ENCODE results near the gene PPP4R1.

The PPP4R1 gene

GRCh38 chr18:9526458-9526857, 87.9 kb downstream of the PPP4R1 start:
- Histone ChIP-seq H3K27me3 (replicated peaks; ENCODE audit: control insufficient read depth, insufficient read depth, low read length) (no peaks in the 10 kb centered on the region), H3K36me3 (ENCODE audit: control insufficient read depth, insufficient read depth, low read length) (peaks cover 5% of the 10 kb centered on the region), H3K4me3 (replicated peaks; ENCODE audit: low read depth, low read length) (no peak overlapping the region)
- DNase-seq (ENCODE audit: extremely low read depth, insufficient read length) = no peak
- no peak for TF ChIP-seq CTCF (IDR thresholded peaks at IDR 0.05; ENCODE audit: insufficient read depth, low read length, poor library complexity, severe bottlenecking)

- no peak for DNase-seq (ENCODE audit: extremely low read depth, insufficient read length)
Measured at GRCh38 chr18:9522952-9523351, 91.4 kb downstream of the PPP4R1 start.

GRCh38 chr18:9521770-9522169, 92.6 kb downstream of the PPP4R1 start:
- Histone ChIP-seq H3K4me3 (replicated peaks; ENCODE audit: low read depth, low read length) (no peak overlapping the region), H3K27me3 (replicated peaks; ENCODE audit: control insufficient read depth, insufficient read depth, low read length) (no peaks in the 10 kb centered on the region), H3K36me3 (ENCODE audit: control insufficient read depth, insufficient read depth, low read length) (peaks cover 3% of the 10 kb centered on the region)
- no peak for TF ChIP-seq CTCF (IDR thresholded peaks at IDR 0.05; ENCODE audit: insufficient read depth, low read length, poor library complexity, severe bottlenecking)
- DNase-seq (ENCODE audit: extremely low read depth, insufficient read length) = no peak

More at GRCh38 chr18:9522952-9523351, 91.4 kb downstream of the PPP4R1 start:
- no peak overlapping the region for H3K4me3 ChIP-seq (replicated peaks; ENCODE audit: low read depth, low read length)
- peaks cover 3% of the 10 kb centered on the region for H3K36me3 ChIP-seq (ENCODE audit: control insufficient read depth, insufficient read depth, low read length)
- H3K27me3 ChIP-seq (replicated peaks; ENCODE audit: control insufficient read depth, insufficient read depth, low read length) = no peaks in the 10 kb centered on the region
- TF ChIP-seq CTCF (IDR thresholded peaks at IDR 0.05; ENCODE audit: insufficient read depth, low read length, poor library complexity, severe bottlenecking) = no peak

- Histone ChIP-seq H3K36me3 (ENCODE audit: control insufficient read depth, insufficient read depth, low read length) (peaks cover 3% of the 10 kb centered on the region), H3K27me3 (replicated peaks; ENCODE audit: control insufficient read depth, insufficient read depth, low read length) (no peaks in the 10 kb centered on the region), H3K4me3 (replicated peaks; ENCODE audit: low read depth, low read length) (no peak overlapping the region)
- no peak for TF ChIP-seq CTCF (IDR thresholded peaks at IDR 0.05; ENCODE audit: insufficient read depth, low read length, poor library complexity, severe bottlenecking)
- DNase-seq (ENCODE audit: extremely low read depth, insufficient read length) = no peak
Measured at GRCh38 chr18:9520666-9521065, 93.7 kb downstream of the PPP4R1 start.

- no peak for DNase-seq (ENCODE audit: extremely low read depth, insufficient read length)
- no peaks in the 10 kb centered on the region for H3K27me3 ChIP-seq (replicated peaks; ENCODE audit: control insufficient read depth, insufficient read depth, low read length)
- TF ChIP-seq CTCF (IDR thresholded peaks at IDR 0.05; ENCODE audit: insufficient read depth, low read length, poor library complexity, severe bottlenecking) = no peak
- no peaks in the 10 kb centered on the region; the same call in none of the 2 replicates for H3K36me3 ChIP-seq (ENCODE audit: control insufficient read depth, insufficient read depth, low read length)
- no peak overlapping the region for H3K4me3 ChIP-seq (replicated peaks; ENCODE audit: low read depth, low read length)
Measured at GRCh38 chr18:9519399-9519798, 95.0 kb downstream of the PPP4R1 start.

GRCh38 chr18:9517869-9518268, 96.5 kb downstream of the PPP4R1 start:
- H3K4me3 ChIP-seq (replicated peaks; ENCODE audit: low read depth, low read length) = no peak overlapping the region
- DNase-seq (ENCODE audit: extremely low read depth, insufficient read length) = no peak
- TF ChIP-seq CTCF (IDR thresholded peaks at IDR 0.05; ENCODE audit: insufficient read depth, low read length, poor library complexity, severe bottlenecking) = no peak
- no peaks in the 10 kb centered on the region for H3K27me3 ChIP-seq (replicated peaks; ENCODE audit: control insufficient read depth, insufficient read depth, low read length)
- H3K36me3 ChIP-seq (ENCODE audit: control insufficient read depth, insufficient read depth, low read length) = no peaks in the 10 kb centered on the region; the same call in none of the 2 replicates

Data from GM06990 (cell line).